Epidermal melanocyte (primary cell): ENCODE measurements around the gene DOCK3.
"Not testable (repeated sequence)": the region's sequence is repeated elsewhere in the genome, so short reads cannot be mapped to it uniquely, and the experiment has no call there.

Source experiments
- DNase-seq: peaks from one replicate; pipeline ENCODE4 v3.0.0; 2011; ENCODE audit warnings: low spot score; ENCODE audit not compliant: insufficient read length

The DOCK3 gene

GRCh38 chr3:51190199-51190598, 515.5 kb downstream of the DOCK3 start:
- DNase-seq, result no peak

GRCh38 chr3:51190827-51191226, 516.1 kb downstream of the DOCK3 start:
- no peak for DNase-seq

GRCh38 chr3:51191768-51192167, 517.0 kb downstream of the DOCK3 start:
- no peak for DNase-seq

- no peak for DNase-seq
These were observed 523.8 kb downstream of the DOCK3 start for GRCh38 chr3:51198477-51198876.

- DNase-seq, result not testable (repeated sequence)
These were observed 524.6 kb downstream of the DOCK3 start for GRCh38 chr3:51199296-51199695.

- no peak for DNase-seq
These were observed 541.6 kb downstream of the DOCK3 start for GRCh38 chr3:51216291-51216690.

- DNase-seq, result no peak
These were observed 547.2 kb downstream of the DOCK3 start for GRCh38 chr3:51221959-51222358.

- DNase-seq, result no peak
These were observed 549.6 kb downstream of the DOCK3 start for GRCh38 chr3:51224283-51224682.

- no peak for DNase-seq
These were observed 550.1 kb downstream of the DOCK3 start for GRCh38 chr3:51224843-51225242.

- DNase-seq, result no peak
These were observed 568.2 kb downstream of the DOCK3 start for GRCh38 chr3:51242939-51243338.

GRCh38 chr3:51243924-51244323, 569.2 kb downstream of the DOCK3 start:
- DNase-seq, result no peak

GRCh38 chr3:51245867-51246266, 571.1 kb downstream of the DOCK3 start:
- DNase-seq, result no peak

GRCh38 chr3:51257870-51258269, 583.1 kb downstream of the DOCK3 start:
- no peak for DNase-seq

GRCh38 chr3:51264166-51264565, 589.4 kb downstream of the DOCK3 start:
- DNase-seq, result not testable (repeated sequence)

GRCh38 chr3:51268132-51268531, 593.4 kb downstream of the DOCK3 start:
- no peak for DNase-seq

- no peak for DNase-seq
These were observed 594.7 kb downstream of the DOCK3 start for GRCh38 chr3:51269466-51269865.

- DNase-seq, result no peak
These were observed 595.8 kb downstream of the DOCK3 start for GRCh38 chr3:51270559-51270958.

GRCh38 chr3:51271172-51271571, 596.4 kb downstream of the DOCK3 start:
- DNase-seq, result no peak

GRCh38 chr3:51274052-51274451, 599.3 kb downstream of the DOCK3 start:
- DNase-seq, result no peak

GRCh38 chr3:51275111-51275805, 600.5 kb downstream of the DOCK3 start:
- DNase-seq, result no peak

GRCh38 chr3:51276046-51276445, 601.3 kb downstream of the DOCK3 start:
- no peak for DNase-seq

- no peak for DNase-seq
These were observed 604.7 kb downstream of the DOCK3 start for GRCh38 chr3:51279448-51279847.

GRCh38 chr3:51280176-51280575, 605.4 kb downstream of the DOCK3 start:
- no peak for DNase-seq

GRCh38 chr3:51282931-51283330, 608.2 kb downstream of the DOCK3 start:
- no peak for DNase-seq
